IPS-18a (cell line): ENCODE results near the gene KCNQ1.

Experiments
- H3K27ac ChIP-seq: one replicate; pipeline ENCODE4 v1.5.1; 2013; ENCODE audit warnings: low read length
- H3K27me3 ChIP-seq: one replicate; pipeline ENCODE4 v1.6.1; 2013; ENCODE audit warnings: mild to moderate bottlenecking, low read length; ENCODE audit not compliant: control insufficient read depth, insufficient read depth
- H3K36me3 ChIP-seq: one replicate; pipeline ENCODE4 v1.6.1; 2013; ENCODE audit warnings: low read depth, low read length; ENCODE audit not compliant: control insufficient read depth
- H3K4me1 ChIP-seq: one replicate; pipeline ENCODE4 v1.6.1; 2013; ENCODE audit warnings: low read depth, low read length; ENCODE audit not compliant: control insufficient read depth
- H3K4me3 ChIP-seq: one replicate; pipeline ENCODE4 v1.5.1; 2013; ENCODE audit warnings: low read length
- H3K9ac ChIP-seq: one replicate; pipeline ENCODE4 v1.6.1; 2013; ENCODE audit warnings: mild to moderate bottlenecking, low read length, moderate library complexity
- H3K9me3 ChIP-seq: one replicate; pipeline ENCODE4 v1.6.1; 2013; ENCODE audit warnings: low read depth, low read length; ENCODE audit not compliant: control insufficient read depth

The KCNQ1 gene

DNA sequence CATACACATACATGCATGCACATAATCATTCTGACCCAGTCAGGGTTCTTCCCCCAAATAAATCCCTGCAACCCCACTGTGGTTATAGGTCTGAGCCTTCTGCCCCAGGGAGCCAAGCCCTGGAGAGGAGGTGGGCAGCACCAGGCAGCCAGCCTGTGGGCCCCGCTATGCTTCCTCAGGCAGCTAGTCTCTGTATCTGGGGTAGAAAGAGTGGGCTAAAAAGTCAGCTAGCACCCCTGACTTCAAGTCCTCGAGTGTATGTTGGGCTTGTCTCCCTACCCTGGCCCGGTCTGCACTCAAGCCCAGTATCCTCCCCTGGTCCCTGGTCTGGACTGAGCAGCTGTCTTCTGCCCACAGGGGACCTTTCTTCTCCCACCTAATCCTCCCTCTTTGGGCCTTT is 226.9 kb downstream of the KCNQ1 start:
- Histone ChIP-seq H3K36me3 (no peaks in the 10 kb centered on the region), H3K9me3 (no peaks in the 10 kb centered on the region), H3K4me1 (no peaks in the 10 kb centered on the region), H3K27ac (no peak overlapping the region), H3K4me3 (no peak overlapping the region), H3K27me3 (peaks cover 10% of the 10 kb centered on the region), H3K9ac (no peak overlapping the region)

DNA sequence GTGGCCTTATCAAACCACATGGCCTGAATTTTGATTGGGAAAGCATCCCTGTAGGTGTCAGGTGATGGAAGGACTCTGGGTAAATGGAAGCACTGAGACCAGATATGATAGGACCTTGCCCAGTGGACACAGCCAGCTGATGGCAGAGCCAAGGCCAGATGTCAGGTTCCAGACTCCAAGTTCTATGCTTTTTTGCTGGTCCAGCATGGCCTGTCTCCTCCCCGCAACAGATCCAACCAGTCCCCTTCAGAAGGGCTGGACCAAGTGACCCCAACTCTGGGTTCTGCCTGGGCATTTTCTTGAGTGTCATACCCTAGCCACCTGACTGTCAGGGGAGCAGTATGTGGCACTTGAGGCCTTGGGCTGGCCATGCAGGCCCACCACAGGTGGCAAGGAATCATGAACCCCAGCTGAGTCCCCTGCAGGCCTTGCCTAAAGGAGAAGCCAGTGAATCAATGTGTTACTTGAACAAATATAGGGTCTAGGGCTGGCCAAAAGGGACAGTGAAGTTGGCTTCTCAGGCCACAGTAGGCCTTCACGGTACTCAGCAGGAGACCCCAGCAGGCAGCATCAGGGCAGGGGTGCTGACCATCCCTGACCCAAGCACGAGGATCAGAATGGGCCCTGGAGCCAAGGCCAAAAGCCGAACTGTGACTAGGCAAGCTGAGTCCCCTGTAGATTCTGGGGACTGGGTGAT is 227.9 kb downstream of the KCNQ1 start:
- no peak overlapping the region for H3K4me3 ChIP-seq
- no peaks in the 10 kb centered on the region for H3K36me3 ChIP-seq
- H3K4me1 ChIP-seq, result no peaks in the 10 kb centered on the region
- peaks cover 10% of the 10 kb centered on the region for H3K27me3 ChIP-seq
- no peaks in the 10 kb centered on the region for H3K9me3 ChIP-seq
- no peak overlapping the region for H3K27ac ChIP-seq
- no peak overlapping the region for H3K9ac ChIP-seq

DNA sequence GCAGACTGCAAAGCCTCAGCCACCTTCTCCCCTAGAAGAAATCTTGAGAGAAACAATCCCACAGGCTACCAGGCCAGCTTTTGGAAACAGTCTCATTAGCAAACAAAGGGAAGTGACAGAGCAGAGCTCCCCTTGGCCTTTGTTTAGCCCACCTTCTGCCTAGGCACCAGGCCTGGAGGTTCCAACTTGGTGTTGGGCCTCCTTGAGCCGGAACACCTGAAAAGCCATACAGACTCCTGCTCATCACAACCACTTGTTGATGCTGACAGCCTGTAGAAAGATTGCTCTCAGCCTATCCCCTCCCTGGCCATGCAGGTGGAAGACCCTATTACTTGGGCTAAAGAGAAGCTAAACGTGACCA is 228.4 kb downstream of the KCNQ1 start:
- Histone ChIP-seq H3K27ac (no peak overlapping the region), H3K27me3 (peaks cover 10% of the 10 kb centered on the region), H3K36me3 (no peaks in the 10 kb centered on the region), H3K9ac (no peak overlapping the region), H3K9me3 (no peaks in the 10 kb centered on the region), H3K4me1 (no peaks in the 10 kb centered on the region), H3K4me3 (no peak overlapping the region)

DNA sequence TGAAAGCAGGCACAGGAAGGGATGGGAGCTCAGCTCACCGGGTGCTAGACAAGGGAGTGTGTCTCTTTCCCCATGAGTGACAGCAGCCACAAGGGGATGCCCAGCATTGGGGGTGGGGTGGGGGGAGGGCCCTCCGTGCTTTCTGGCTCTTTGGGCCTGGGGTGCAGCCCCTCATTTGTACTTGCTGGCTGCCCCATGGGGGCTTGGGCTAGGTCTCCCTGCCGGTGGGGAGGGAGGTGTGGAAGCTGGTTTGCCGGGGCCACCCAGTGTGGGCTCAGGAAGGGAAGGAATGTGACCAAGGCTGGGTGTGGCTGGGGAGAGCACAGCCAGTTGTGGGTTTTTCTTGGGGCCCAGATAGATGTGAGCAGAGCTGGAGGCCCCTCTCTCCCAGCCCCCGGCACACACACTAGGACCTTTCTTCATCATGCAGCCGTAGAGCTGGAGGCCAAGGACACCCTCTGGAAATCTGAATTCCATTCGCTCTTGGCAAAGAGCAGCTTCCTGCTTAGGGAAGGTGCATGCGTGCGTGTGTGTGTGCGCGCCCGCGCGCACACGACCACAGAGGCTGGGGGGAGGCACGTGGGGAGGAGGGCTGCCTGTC is 229.2 kb downstream of the KCNQ1 start:
- Histone ChIP-seq H3K36me3 (no peaks in the 10 kb centered on the region), H3K27me3 (peaks cover 10% of the 10 kb centered on the region), H3K27ac (no peak overlapping the region), H3K4me1 (no peaks in the 10 kb centered on the region), H3K4me3 (no peak overlapping the region), H3K9ac (no peak overlapping the region), H3K9me3 (no peaks in the 10 kb centered on the region)

DNA sequence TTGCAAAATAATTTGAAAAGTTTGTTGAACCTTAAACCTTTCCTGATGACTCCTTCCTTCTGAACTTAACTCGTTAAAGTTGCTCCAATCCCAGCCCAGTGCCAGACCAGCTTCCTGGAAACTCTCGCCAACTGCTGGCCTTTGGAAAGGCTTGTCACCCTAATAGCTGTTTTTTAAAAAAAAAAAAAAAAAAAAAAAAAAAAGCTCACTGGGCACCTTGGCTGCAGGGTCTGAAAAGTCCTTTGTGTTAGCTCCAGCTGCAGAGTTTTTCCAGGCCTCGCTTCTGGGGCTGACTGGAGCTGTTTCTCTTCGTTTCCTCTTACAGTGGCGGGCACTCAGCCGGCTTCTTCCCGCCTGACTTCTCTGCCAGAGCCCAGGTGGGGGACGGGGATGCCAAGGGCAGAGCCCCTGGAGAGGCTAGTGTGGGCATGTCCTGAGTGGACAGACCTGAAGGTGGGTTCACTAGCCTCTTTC is 229.9 kb downstream of the KCNQ1 start:
- no peak overlapping the region for H3K4me3 ChIP-seq

DNA sequence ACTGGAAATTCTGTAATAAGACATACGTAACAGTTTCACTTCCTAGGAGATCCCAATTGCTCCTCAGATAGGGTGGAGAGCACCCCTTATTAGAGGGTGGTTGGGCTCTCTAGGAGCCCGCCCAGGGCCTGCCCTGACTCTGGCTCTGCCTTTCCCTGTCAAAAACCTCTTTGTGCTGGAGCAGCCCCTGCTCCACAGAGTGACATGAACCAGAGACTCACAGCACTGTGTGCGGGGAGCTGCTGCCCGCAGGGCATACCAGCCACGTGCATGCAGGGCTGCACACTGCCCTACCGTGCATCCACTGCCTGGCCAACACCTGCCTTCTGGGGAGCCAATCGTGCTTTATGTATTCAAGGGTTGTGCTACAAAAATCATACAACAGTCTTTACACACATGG is 230.7 kb downstream of the KCNQ1 start:
- no peaks in the 10 kb centered on the region for H3K36me3 ChIP-seq
- H3K27me3 ChIP-seq, result peaks cover 7% of the 10 kb centered on the region
- no peak overlapping the region for H3K27ac ChIP-seq
- no peak overlapping the region for H3K4me3 ChIP-seq
- no peaks in the 10 kb centered on the region for H3K9me3 ChIP-seq
- no peaks in the 10 kb centered on the region for H3K4me1 ChIP-seq
- no peak overlapping the region for H3K9ac ChIP-seq

More for the DNA sequence above, 229.9 kb downstream of the KCNQ1 start:
- no peaks in the 10 kb centered on the region for H3K36me3 ChIP-seq
- H3K9me3 ChIP-seq, result no peaks in the 10 kb centered on the region
- H3K9ac ChIP-seq, result no peak overlapping the region
- no peaks in the 10 kb centered on the region for H3K4me1 ChIP-seq
- H3K27me3 ChIP-seq, result peaks cover 10% of the 10 kb centered on the region
- no peak overlapping the region for H3K27ac ChIP-seq

DNA sequence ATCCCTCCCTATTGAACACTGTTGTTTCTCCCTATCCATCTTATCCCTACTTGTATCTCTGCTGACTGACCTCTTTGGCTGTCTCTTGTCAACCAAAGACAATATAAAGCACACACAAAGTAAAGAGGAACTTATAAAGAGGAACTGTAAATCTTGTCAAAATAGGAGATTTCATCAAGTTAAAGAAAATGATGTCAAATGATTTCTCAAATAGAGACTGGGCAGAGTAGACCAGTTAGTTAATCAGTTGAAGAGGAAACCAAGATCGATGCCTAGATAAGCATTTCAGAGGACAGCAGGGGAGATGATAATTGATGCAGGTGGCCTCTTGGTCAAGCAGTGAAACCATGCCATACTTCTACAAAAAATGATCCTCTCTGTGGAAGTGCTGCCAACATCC is 232.3 kb downstream of the KCNQ1 start:
- Histone ChIP-seq H3K9ac (no peak overlapping the region), H3K4me3 (no peak overlapping the region), H3K27ac (no peak overlapping the region), H3K9me3 (no peaks in the 10 kb centered on the region), H3K4me1 (no peaks in the 10 kb centered on the region), H3K27me3 (no peaks in the 10 kb centered on the region), H3K36me3 (no peaks in the 10 kb centered on the region)

DNA sequence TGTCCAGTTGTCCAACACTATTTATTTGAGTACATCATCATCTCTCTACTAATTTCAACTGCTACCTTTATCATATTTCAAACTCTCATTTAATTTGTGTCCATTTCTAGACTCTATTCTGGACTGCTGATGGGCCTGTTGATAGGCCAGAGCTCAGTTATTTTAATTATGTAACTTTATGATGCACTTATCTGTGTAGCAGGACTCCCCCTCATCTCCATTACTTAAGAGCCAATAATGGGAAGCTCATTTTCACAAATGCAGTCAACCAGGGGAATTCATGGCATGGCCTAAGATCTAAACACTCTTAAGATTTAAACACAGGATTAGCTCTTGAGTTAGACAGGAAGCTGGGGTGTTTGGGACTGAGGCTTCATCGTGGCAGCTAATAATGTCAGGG is 233.6 kb downstream of the KCNQ1 start:
- Histone ChIP-seq H3K4me3 (no peak overlapping the region), H3K27ac (no peak overlapping the region), H3K36me3 (no peaks in the 10 kb centered on the region), H3K9me3 (no peaks in the 10 kb centered on the region), H3K27me3 (no peaks in the 10 kb centered on the region), H3K9ac (no peak overlapping the region), H3K4me1 (peaks cover 8% of the 10 kb centered on the region)

DNA sequence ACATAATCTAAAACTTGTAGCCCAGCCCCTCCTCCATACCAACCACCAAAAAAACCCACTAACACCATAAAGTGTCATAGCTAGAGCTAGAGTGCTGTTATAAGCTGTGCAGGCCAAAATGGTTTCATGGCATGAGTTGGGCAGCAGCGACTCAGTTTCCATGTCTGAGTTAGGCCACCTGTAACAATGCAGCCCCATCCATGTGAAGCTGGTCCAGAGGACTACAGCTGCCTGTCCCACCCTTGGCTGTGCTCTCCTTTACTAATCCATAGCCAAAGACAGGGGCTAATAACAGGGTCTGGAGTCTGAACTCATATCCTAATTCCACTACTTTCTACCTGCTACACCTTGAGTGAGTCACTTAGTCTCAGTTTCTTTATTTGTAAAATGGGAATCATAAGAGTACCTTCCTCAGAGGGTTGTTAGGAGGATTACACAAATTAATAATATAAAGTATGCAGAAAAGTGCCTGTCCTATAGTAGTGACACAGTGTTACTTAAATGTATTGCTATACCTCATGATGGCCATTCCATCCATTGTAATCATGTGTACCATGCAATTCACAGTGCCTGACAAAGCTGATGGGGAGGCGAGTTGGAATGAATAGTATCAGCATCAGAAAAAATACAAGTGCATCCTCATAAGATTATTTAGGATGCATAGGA is 234.3 kb downstream of the KCNQ1 start:
- no peak overlapping the region for H3K27ac ChIP-seq
- no peak overlapping the region for H3K9ac ChIP-seq
- peaks cover 9% of the 10 kb centered on the region for H3K4me1 ChIP-seq
- no peak overlapping the region for H3K4me3 ChIP-seq
- no peaks in the 10 kb centered on the region for H3K27me3 ChIP-seq
- no peaks in the 10 kb centered on the region for H3K9me3 ChIP-seq
- H3K36me3 ChIP-seq, result no peaks in the 10 kb centered on the region

DNA sequence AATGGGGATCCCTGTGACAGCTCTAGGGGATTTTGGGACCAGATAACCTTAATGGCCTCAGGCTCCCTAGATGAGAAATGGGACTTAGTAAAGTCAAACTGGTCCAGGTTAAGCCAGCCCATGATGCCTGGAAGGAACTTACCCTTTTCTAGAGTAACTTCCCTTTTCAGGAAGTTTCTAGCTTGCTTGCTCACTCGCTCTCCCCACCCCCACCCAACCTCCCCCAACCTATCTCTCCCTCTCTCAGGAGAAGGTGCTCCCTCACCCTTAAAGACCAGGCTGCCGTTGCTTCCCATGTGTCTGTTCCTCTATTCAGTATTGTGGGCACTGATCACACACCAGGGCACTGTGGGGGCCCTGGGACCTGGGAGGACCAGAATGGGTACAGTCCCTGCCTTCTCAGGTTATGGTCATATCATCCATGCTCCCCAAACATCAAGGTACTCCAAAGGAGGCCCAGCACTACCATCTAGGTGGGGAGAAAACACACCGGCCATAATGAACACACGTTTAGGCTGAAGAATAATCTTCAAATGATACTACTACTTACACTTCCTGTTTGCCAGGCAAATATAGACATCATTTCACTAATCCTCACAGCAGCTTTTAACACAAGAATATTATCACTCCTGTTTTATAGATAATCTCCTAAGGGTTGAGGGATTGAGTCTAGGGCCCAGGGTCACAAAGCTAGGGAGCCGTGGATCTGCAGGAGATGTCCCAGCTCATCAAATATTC is 236.8 kb downstream of the KCNQ1 start:
- no peaks in the 10 kb centered on the region for H3K36me3 ChIP-seq
- H3K27ac ChIP-seq, result no peak overlapping the region
- H3K4me3 ChIP-seq, result no peak overlapping the region
- H3K9ac ChIP-seq, result no peak overlapping the region
- H3K9me3 ChIP-seq, result no peaks in the 10 kb centered on the region
- no peaks in the 10 kb centered on the region for H3K27me3 ChIP-seq
- peaks cover 10% of the 10 kb centered on the region for H3K4me1 ChIP-seq

DNA sequence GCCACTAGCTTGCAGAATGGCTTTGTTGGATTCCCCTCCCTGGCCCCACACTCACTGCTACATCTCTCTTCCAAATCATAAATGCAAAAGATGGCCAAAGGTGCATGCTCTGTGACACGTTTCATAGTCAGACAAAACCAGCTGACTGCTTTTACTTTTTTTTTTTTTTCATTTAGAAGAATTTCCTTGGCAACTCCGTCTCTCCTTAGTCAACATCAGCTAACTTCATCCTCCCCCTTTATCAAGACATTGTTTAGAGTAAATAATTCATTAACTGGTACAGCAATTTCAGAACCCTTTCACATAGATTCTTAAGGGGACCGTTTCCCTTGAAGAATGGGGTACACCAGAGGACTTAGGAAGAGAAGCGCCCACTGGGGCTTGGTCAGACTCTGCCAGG is 239.0 kb downstream of the KCNQ1 start:
- Histone ChIP-seq H3K4me1 (peaks cover 30% of the 10 kb centered on the region), H3K27ac (no peak overlapping the region), H3K36me3 (no peaks in the 10 kb centered on the region), H3K27me3 (no peaks in the 10 kb centered on the region), H3K9ac (no peak overlapping the region), H3K4me3 (no peak overlapping the region), H3K9me3 (no peaks in the 10 kb centered on the region)
